ENCODE results near the gene HPSE2. TPM values are rescaled to one million over a fixed set of nuclear protein-coding genes. Genes with fewer than 3 reads are reported as not detected.

The HPSE2 gene
- total RNA-seq, 2 experiments from 2014 or later: not detected

DNA sequence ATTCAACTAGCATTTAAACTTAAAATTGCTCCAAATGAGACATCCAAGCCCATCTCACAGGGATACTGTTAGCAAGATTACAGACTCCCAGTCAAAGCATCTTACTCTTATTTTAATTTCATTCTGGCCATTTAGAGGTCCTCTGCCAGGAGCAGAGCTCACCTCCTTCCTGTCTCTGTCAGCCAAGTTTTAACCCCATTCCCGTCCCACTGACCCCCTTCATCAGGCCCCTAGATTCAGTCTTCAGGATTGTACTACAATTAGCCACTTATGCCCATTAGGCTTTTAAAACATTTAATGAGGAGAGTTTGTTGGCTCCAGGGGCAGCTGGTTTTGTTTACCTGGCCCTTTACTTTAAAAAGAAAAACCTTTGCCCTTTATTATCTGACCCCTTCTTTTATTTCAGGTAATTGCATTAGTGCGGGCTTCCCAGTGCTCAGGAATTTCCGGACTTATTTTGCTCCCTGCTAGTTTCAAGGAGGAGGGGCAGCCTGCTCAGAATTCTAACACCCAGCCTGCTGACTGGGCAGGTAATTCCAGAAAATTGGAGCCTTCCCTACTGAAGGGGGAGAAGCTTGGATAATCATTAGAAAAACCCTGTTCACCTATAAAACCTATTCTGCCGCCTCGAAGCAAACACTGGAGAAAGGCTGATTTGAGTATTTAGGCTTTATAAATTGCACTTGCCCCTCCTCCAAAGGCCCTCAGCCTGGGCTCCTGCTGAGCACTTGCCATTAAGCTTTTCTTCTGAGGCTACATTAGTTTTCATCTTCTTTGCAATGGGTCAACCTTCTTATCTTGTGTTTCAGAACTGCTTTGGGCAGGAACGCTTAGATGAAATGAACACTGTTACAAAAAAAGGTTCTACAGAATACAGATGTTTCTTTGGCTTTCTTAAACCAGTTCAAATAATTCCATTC lies 588.4 kb downstream of the HPSE2 start:
- no peaks in the 10 kb centered on the region for H3K4me1 Mint-ChIP-seq (ENCODE audit: low read depth)
- DNase-seq: no peak
- no peak for ATAC-seq
- ChIA-PET CTCF (no interaction called here), POLR2A (no interaction called here)
- H3K27ac Mint-ChIP-seq: no peak overlapping the region
- no peaks in the 10 kb centered on the region for H3K9me3 Mint-ChIP-seq (ENCODE audit: insufficient read depth)
- H3K36me3 Mint-ChIP-seq (ENCODE audit: low read depth): no peaks in the 10 kb centered on the region
- H3K27me3 Mint-ChIP-seq (ENCODE audit: low read depth): peaks cover 14% of the 10 kb centered on the region
- no peak overlapping the region for H3K4me3 Mint-ChIP-seq

- no peak overlapping the region for H3K4me3 Mint-ChIP-seq
- ChIA-PET POLR2A (no interaction called here), CTCF (no interaction called here)
- DNase-seq (no peak), ATAC-seq (no peak)
- H3K27me3 Mint-ChIP-seq (ENCODE audit: low read depth): peaks cover 14% of the 10 kb centered on the region
- no peaks in the 10 kb centered on the region for H3K36me3 Mint-ChIP-seq (ENCODE audit: low read depth)
- H3K4me1 Mint-ChIP-seq (ENCODE audit: low read depth): no peaks in the 10 kb centered on the region
- H3K9me3 Mint-ChIP-seq (ENCODE audit: insufficient read depth): no peaks in the 10 kb centered on the region
- no peak overlapping the region for H3K27ac Mint-ChIP-seq
These were observed 591.2 kb downstream of the HPSE2 start for GRCh38 chr10:98644466-98644865.

- DNase-seq (no peak), ATAC-seq (no peak)
- no peaks in the 10 kb centered on the region for H3K36me3 Mint-ChIP-seq (ENCODE audit: low read depth)
- ChIA-PET CTCF (no interaction called here), POLR2A (interaction anchor here (1.2 kb wide), 1 partner anchor 66 kb away, joined by 3 read pairs; no protein-coding TSS in a partner anchor)
- peaks cover 9% of the 10 kb centered on the region for H3K27me3 Mint-ChIP-seq (ENCODE audit: low read depth)
- no peak overlapping the region for H3K27ac Mint-ChIP-seq
- H3K4me3 Mint-ChIP-seq: no peak overlapping the region
- no peaks in the 10 kb centered on the region for H3K9me3 Mint-ChIP-seq (ENCODE audit: insufficient read depth)
- no peaks in the 10 kb centered on the region for H3K4me1 Mint-ChIP-seq (ENCODE audit: low read depth)
These were observed 593.4 kb downstream of the HPSE2 start for GRCh38 chr10:98642281-98642680.

DNA sequence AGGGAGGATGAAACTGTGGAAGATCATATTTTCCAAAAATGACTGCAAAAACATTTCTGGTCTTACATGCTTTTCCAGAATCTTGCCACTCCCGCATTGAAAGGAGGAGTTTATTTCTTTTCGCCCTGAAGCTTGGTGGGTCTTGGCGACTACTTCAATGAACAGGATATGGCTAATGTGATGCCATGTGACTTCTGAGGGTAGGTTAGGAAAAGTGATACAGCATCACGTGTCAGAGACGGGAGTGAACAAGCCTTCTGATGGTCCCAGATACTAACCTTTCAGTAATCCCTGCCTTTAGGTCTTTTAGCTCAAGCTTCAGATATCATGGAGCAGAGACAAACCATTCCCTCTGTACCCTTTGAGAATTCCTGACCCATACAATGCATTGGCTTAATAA lies 596.7 kb downstream of the HPSE2 start:
- H3K4me1 Mint-ChIP-seq (ENCODE audit: low read depth): no peaks in the 10 kb centered on the region
- DNase-seq: no peak
- POLR2A ChIA-PET: no interaction called here
- CTCF ChIA-PET: no interaction called here
- H3K27me3 Mint-ChIP-seq (ENCODE audit: low read depth): no peaks in the 10 kb centered on the region
- no peak overlapping the region for H3K27ac Mint-ChIP-seq
- no peak overlapping the region for H3K4me3 Mint-ChIP-seq
- ATAC-seq: no peak
- no peaks in the 10 kb centered on the region for H3K36me3 Mint-ChIP-seq (ENCODE audit: low read depth)
- H3K9me3 Mint-ChIP-seq (ENCODE audit: insufficient read depth): no peaks in the 10 kb centered on the region

DNA sequence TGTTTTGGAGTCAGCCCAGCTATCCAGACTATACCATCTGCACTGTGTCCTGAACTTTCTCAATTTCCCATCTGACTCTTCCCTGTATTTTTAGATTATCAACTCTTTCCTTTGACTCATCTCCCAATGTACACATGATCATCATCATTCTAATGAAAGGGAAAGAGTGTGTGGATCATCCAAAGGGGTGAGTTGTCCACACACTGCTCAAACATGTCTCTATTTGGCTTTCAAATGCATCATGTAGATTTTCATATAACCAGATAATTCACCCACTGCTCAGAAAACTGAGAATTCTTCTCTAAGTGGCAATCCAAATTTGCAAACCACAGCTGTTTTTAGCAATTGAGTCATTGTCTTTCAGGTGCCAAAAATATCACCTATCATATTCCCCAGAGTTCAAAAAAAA lies 598.7 kb downstream of the HPSE2 start:
- ChIA-PET POLR2A (no interaction called here), CTCF (no interaction called here)
- DNase-seq: no peak
- no peaks in the 10 kb centered on the region for H3K4me1 Mint-ChIP-seq (ENCODE audit: low read depth)
- no peaks in the 10 kb centered on the region for H3K9me3 Mint-ChIP-seq (ENCODE audit: insufficient read depth)
- no peaks in the 10 kb centered on the region for H3K27me3 Mint-ChIP-seq (ENCODE audit: low read depth)
- no peak overlapping the region for H3K4me3 Mint-ChIP-seq
- H3K36me3 Mint-ChIP-seq (ENCODE audit: low read depth): no peaks in the 10 kb centered on the region
- ATAC-seq: no peak
- no peak overlapping the region for H3K27ac Mint-ChIP-seq

GRCh38 chr10:98632456-98633150 lies 603.0 kb downstream of the HPSE2 start:
- no peak for ATAC-seq
- ChIA-PET POLR2A (no interaction called here), CTCF (no interaction called here)
- no peak overlapping the region for H3K4me3 Mint-ChIP-seq
- H3K27ac Mint-ChIP-seq: no peak overlapping the region
- no peaks in the 10 kb centered on the region for H3K4me1 Mint-ChIP-seq (ENCODE audit: low read depth)
- no peak for DNase-seq
- no peaks in the 10 kb centered on the region for H3K9me3 Mint-ChIP-seq (ENCODE audit: insufficient read depth)
- H3K36me3 Mint-ChIP-seq (ENCODE audit: low read depth): no peaks in the 10 kb centered on the region
- no peaks in the 10 kb centered on the region for H3K27me3 Mint-ChIP-seq (ENCODE audit: low read depth)

- ChIA-PET CTCF (no interaction called here), POLR2A (no interaction called here)
- DNase-seq: no peak
- no peaks in the 10 kb centered on the region for H3K4me1 Mint-ChIP-seq (ENCODE audit: low read depth)
- no peaks in the 10 kb centered on the region for H3K36me3 Mint-ChIP-seq (ENCODE audit: low read depth)
- no peak overlapping the region for H3K27ac Mint-ChIP-seq
- H3K4me3 Mint-ChIP-seq: no peak overlapping the region
- no peak for ATAC-seq
- no peaks in the 10 kb centered on the region for H3K9me3 Mint-ChIP-seq (ENCODE audit: insufficient read depth)
- peaks cover under 1% of the 10 kb centered on the region for H3K27me3 Mint-ChIP-seq (ENCODE audit: low read depth)
These were observed 607.4 kb downstream of the HPSE2 start for GRCh38 chr10:98628206-98628605.

DNA sequence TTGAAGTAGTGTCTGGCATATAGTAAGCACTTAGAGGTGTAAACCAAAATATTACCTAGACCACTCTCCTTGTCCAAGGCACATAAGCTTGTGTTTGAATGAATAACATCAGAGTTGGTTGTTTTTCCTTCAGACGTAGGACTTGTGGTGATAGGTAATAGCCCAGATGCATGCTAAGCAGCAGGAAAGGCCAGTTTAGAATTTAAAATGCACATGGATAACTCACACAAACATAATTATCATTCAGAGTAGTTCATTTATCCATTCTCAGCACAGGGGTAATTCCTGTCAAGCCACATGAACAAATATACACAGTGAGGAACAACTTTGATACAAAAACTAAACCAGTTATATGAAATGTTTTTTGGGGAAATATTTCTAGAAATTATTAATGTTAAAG lies 607.9 kb downstream of the HPSE2 start:
- Mint-ChIP-seq H3K36me3 (ENCODE audit: low read depth) (no peaks in the 10 kb centered on the region), H3K9me3 (ENCODE audit: insufficient read depth) (no peaks in the 10 kb centered on the region), H3K4me1 (ENCODE audit: low read depth) (no peaks in the 10 kb centered on the region), H3K27me3 (ENCODE audit: low read depth) (peaks cover 2% of the 10 kb centered on the region), H3K27ac (no peak overlapping the region), H3K4me3 (no peak overlapping the region)
- CTCF ChIA-PET: no interaction called here
- DNase-seq: no peak
- POLR2A ChIA-PET: no interaction called here
- ATAC-seq: no peak

GRCh38 chr10:98624963-98625362 lies 610.7 kb downstream of the HPSE2 start:
- POLR2A ChIA-PET: no interaction called here
- Mint-ChIP-seq H3K27ac (no peak overlapping the region), H3K36me3 (ENCODE audit: low read depth) (no peaks in the 10 kb centered on the region), H3K27me3 (ENCODE audit: low read depth) (peaks cover 2% of the 10 kb centered on the region), H3K4me1 (ENCODE audit: low read depth) (no peaks in the 10 kb centered on the region), H3K4me3 (no peak overlapping the region), H3K9me3 (ENCODE audit: insufficient read depth) (no peaks in the 10 kb centered on the region)
- CTCF ChIA-PET: no interaction called here
- DNase-seq (no peak), ATAC-seq (no peak)

GRCh38 chr10:98623176-98623575 lies 612.5 kb downstream of the HPSE2 start:
- Mint-ChIP-seq H3K27me3 (ENCODE audit: low read depth) (peaks cover 2% of the 10 kb centered on the region), H3K4me1 (ENCODE audit: low read depth) (peaks cover 5% of the 10 kb centered on the region), H3K36me3 (ENCODE audit: low read depth) (no peaks in the 10 kb centered on the region), H3K9me3 (ENCODE audit: insufficient read depth) (no peaks in the 10 kb centered on the region), H3K4me3 (no peak overlapping the region), H3K27ac (no peak overlapping the region)
- ATAC-seq (no peak), DNase-seq (no peak)
- ChIA-PET CTCF (no interaction called here), POLR2A (no interaction called here)

- H3K9me3 Mint-ChIP-seq (ENCODE audit: insufficient read depth): no peaks in the 10 kb centered on the region
- DNase-seq: no peak
- ChIA-PET CTCF (no interaction called here), POLR2A (no interaction called here)
- H3K4me1 Mint-ChIP-seq (ENCODE audit: low read depth): peaks cover 5% of the 10 kb centered on the region
- no peaks in the 10 kb centered on the region for H3K36me3 Mint-ChIP-seq (ENCODE audit: low read depth)
- peaks cover 2% of the 10 kb centered on the region for H3K27me3 Mint-ChIP-seq (ENCODE audit: low read depth)
- no peak overlapping the region for H3K4me3 Mint-ChIP-seq
- no peak for ATAC-seq
- H3K27ac Mint-ChIP-seq: no peak overlapping the region
These were observed 614.0 kb downstream of the HPSE2 start for GRCh38 chr10:98621630-98622029.

DNA sequence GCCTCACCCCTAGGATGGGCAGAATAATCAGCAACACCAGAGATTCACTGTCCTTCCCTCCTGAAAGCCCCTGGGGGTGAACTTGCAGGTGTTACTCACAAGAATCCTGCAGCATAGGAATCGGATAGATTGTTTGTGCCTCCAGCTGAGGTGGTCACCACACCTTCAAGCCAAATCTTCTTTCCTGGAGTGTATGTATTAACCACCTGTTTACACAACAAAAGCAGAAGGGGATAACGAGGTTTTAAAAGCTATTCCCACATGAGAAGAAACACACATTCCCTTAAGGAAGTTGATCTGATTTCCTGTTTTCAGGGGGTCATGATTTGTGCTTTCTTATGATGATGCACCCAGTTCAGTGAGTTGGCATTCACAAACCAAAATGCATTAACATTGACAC lies 615.1 kb downstream of the HPSE2 start:
- no peaks in the 10 kb centered on the region for H3K9me3 Mint-ChIP-seq (ENCODE audit: insufficient read depth)
- DNase-seq (no peak), ATAC-seq (no peak)
- CTCF ChIA-PET: no interaction called here
- no peak overlapping the region for H3K4me3 Mint-ChIP-seq
- peaks cover 9% of the 10 kb centered on the region for H3K27me3 Mint-ChIP-seq (ENCODE audit: low read depth)
- POLR2A ChIA-PET: no interaction called here
- H3K36me3 Mint-ChIP-seq (ENCODE audit: low read depth): no peaks in the 10 kb centered on the region
- no peak overlapping the region for H3K27ac Mint-ChIP-seq
- peaks cover 5% of the 10 kb centered on the region for H3K4me1 Mint-ChIP-seq (ENCODE audit: low read depth)

Data from activated CD8-positive, alpha-beta T cell treated with anti-CD3 and anti-CD28 coated beads, Interleukin-2, amount 10 ng/mL, durations not matched to agents 7 days and 5 days (primary cell).